ENCODE data around the gene RYR2. TPM values are rescaled to one million over a fixed set of nuclear protein-coding genes. Genes with fewer than 3 reads are reported as not detected.

RYR2 gene
- total RNA-seq, 4 donors from 2014 or later = 0.23 to 4.6 (median 0.89) TPM

DNA sequence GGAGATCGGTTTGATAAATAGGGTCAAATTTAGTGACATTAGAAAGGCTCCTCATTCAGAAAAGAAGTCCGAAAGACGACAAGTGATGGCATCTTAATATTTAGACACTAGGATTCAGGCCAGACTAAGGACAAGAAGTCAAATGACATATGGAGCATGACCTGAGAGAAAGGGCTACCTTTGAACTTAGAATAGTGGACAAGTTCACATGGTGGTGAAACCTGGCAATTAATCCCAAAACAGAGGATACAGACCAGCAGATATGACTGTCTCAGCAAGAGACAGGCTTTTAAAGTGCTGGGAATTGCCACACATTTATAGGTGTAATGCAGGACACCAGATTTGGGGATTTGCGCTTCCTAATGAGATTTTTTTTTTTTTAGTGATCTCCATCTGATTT lies 703.6 kb downstream of the RYR2 start:
- 80 to 92% methylated on average over 4 of the region's 4 CpGs for WGBS, 2 donors
- TF ChIP-seq POLR2A (IDR thresholded peaks at IDR 0.05) = no peak
- TF ChIP-seq, protein P1, sequence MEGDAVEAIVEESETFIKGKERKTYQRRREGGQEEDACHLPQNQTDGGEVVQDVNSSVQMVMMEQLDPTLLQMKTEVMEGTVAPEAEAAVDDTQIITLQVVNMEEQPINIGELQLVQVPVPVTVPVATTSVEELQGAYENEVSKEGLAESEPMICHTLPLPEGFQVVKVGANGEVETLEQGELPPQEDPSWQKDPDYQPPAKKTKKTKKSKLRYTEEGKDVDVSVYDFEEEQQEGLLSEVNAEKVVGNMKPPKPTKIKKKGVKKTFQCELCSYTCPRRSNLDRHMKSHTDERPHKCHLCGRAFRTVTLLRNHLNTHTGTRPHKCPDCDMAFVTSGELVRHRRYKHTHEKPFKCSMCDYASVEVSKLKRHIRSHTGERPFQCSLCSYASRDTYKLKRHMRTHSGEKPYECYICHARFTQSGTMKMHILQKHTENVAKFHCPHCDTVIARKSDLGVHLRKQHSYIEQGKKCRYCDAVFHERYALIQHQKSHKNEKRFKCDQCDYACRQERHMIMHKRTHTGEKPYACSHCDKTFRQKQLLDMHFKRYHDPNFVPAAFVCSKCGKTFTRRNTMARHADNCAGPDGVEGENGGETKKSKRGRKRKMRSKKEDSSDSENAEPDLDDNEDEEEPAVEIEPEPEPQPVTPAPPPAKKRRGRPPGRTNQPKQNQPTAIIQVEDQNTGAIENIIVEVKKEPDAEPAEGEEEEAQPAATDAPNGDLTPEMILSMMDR (IDR thresholded peaks at IDR 0.05) = no peak
- Histone ChIP-seq H3K4me1 (no peaks in the 10 kb centered on the region), H3K27ac (no peak overlapping the region), H3K27me3 (no peaks in the 10 kb centered on the region), H3K36me3 (no peaks in the 10 kb centered on the region), H3K4me3 (no peak overlapping the region), H3K9me3 (no peaks in the 10 kb centered on the region)
- no peak for DNase-seq
- intact Hi-C loops (cut with DNase I) = no loop called here

DNA sequence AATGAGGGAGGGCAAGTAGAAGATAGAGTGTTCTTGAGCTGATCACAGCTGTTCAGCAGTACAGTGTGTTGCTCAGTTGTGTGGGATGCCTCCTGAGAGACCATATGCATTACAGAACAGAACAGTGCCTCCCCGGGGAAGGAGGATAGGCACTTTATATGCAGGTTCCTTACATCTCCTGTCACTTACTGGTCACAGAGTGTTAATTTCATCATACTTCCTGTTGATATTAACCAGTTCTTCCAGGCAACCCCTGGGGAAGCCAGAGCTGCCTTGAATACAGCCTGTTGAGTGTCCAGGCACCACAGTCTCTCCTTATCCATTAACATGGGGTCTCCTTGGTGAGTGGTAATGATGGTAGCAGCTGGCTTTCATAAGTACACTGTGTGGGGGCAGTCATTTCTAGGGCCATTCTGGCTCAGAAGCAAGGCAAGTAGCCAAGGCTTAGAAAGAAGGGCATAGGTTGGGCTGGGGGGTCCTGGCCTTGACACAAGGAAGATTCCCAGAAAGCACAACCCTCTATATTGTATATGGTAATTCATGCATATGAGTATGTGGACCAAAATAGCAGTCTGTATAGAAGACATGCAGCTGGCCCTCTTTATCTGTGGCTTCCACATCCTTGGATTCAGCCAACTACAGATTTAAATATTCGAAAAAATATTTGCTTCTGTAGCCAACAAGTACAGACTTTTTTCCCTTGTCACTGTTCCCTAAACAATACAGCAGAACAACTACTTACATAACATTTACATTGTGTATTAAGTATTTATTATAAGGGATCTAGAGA lies 706.4 kb downstream of the RYR2 start:
- H3K36me3 ChIP-seq = no peaks in the 10 kb centered on the region
- no peak overlapping the region for H3K4me3 ChIP-seq
- TF ChIP-seq, protein P1 (IDR thresholded peaks at IDR 0.05) = no peak
- no peak for TF ChIP-seq POLR2A (IDR thresholded peaks at IDR 0.05)
- no peaks in the 10 kb centered on the region for H3K27me3 ChIP-seq
- H3K27ac ChIP-seq = no peak overlapping the region
- 38 to 39% methylated on average over 2 of the region's 2 CpGs for WGBS, 2 donors
- no peak for DNase-seq
- H3K9me3 ChIP-seq = no peaks in the 10 kb centered on the region
- intact Hi-C loops (cut with DNase I) = no loop called here
- H3K4me1 ChIP-seq = no peaks in the 10 kb centered on the region

DNA sequence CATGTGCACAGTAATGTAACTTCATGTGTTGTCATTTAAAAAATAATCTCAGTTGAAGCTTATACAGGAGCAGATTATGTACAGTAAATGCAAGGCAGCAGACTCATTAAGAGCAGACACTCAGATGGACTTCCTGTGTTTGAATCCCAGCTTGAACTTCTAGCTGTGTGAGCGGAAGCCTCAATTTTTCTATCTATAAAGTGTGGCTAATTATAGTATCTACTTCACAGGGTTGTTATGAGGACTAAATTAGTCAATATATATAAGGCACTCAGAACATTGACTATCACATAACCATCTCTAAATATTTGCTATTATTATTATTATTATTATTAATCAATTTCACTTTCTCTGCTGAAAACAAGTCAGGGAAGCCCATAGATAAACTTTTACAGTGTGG lies 707.1 kb downstream of the RYR2 start:
- no peak for DNase-seq
- Histone ChIP-seq H3K4me3 (no peak overlapping the region), H3K9me3 (no peaks in the 10 kb centered on the region), H3K27ac (no peak overlapping the region), H3K4me1 (no peaks in the 10 kb centered on the region), H3K27me3 (no peaks in the 10 kb centered on the region), H3K36me3 (no peaks in the 10 kb centered on the region)
- intact Hi-C loops (cut with DNase I) = no loop called here
- TF ChIP-seq, protein P1 (IDR thresholded peaks at IDR 0.05) = no peak
- no peak for TF ChIP-seq POLR2A (IDR thresholded peaks at IDR 0.05)
- whole genome bisulfite sequencing, 2 donors = 83 to 87% methylated on average over 1 of the region's 1 CpG

DNA sequence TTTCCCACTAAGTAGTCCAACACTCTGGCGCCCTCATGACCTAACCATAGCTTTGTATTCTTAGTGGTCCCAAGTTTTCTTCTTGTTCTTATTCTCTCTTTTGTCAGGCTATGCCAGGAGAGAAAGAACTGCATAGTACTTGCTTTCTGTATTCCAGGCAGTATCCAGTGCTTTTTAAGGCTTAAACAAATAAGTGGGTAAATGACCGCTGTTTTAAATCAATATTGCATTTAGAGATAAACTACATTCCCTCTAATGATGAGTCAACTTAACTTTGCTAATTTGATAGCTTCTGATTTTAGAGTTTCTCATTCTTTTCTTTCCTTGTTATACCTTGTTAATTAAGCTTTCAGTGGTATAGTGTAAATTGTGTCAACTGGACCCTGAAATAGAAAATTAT lies 709.1 kb downstream of the RYR2 start:
- no peaks in the 10 kb centered on the region for H3K36me3 ChIP-seq
- TF ChIP-seq, protein P1 (IDR thresholded peaks at IDR 0.05) = no peak
- no peak for TF ChIP-seq POLR2A (IDR thresholded peaks at IDR 0.05)
- intact Hi-C loops (cut with DNase I) = no loop called here
- H3K4me3 ChIP-seq = no peak overlapping the region
- no peaks in the 10 kb centered on the region for H3K4me1 ChIP-seq
- H3K27ac ChIP-seq = no peak overlapping the region
- no peaks in the 10 kb centered on the region for H3K9me3 ChIP-seq
- DNase-seq = no peak
- 68 to 87% methylated on average over 2 of the region's 2 CpGs for WGBS, 2 donors
- no peaks in the 10 kb centered on the region for H3K27me3 ChIP-seq

DNA sequence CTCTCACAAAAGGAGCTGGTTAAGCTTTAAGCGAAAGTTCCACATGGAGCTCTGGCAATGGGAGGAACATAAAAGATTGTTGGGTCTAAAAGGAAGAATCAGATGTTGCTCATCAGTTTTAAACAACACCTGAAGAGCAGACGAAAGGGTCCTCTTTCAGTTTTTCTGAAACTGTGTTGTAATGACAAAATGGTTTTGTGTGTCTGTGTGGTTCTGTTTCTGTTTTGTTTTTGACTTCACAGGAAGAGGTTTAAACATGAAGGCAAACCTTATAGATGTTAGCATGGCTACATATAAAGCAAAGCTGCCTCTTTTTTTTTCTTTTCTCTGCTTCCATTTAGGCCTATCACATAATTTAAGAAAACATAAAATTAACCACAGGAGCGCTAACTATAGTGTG lies 712.6 kb downstream of the RYR2 start:
- WGBS, 2 donors = 69 to 80% methylated on average over 3 of the region's 3 CpGs
- TF ChIP-seq, protein P1 (IDR thresholded peaks at IDR 0.05) = no peak
- no peak for TF ChIP-seq POLR2A (IDR thresholded peaks at IDR 0.05)
- intact Hi-C loops (cut with DNase I) = no loop called here
- no peaks in the 10 kb centered on the region for H3K27me3 ChIP-seq
- H3K4me1 ChIP-seq = no peaks in the 10 kb centered on the region
- no peak overlapping the region for H3K4me3 ChIP-seq
- DNase-seq = no peak
- H3K36me3 ChIP-seq = no peaks in the 10 kb centered on the region
- H3K27ac ChIP-seq = no peak overlapping the region
- no peaks in the 10 kb centered on the region for H3K9me3 ChIP-seq

Measured in esophagus squamous epithelium (tissue), 5 donors.